HG03439 (cell line): Measurements from ENCODE around the gene ATP1A2.

Experiments
- ATAC-seq: cut with Tn5 transposase; IDR thresholded peaks from one replicate; pipeline ENCODE4 v1.9.1; 2021; ENCODE audit warnings: mild to moderate bottlenecking, moderate library complexity; ENCODE audit not compliant: unreplicated experiment

The ATP1A2 gene

GRCh38 chr1:160168609-160169369 lies 53.2 kb downstream of the ATP1A2 start:
- no peak for ATAC-seq

- no peak for ATAC-seq
Measured at GRCh38 chr1:160169553-160170399, 54.2 kb downstream of the ATP1A2 start.

GRCh38 chr1:160171354-160171753 lies 55.8 kb downstream of the ATP1A2 start:
- ATAC-seq: no peak

- ATAC-seq: no peak
Measured at GRCh38 chr1:160171980-160172379, 56.4 kb downstream of the ATP1A2 start.

- no peak for ATAC-seq
Measured at GRCh38 chr1:160177231-160177630, 61.7 kb downstream of the ATP1A2 start.

- no peak for ATAC-seq
Measured at GRCh38 chr1:160177667-160178066, 62.1 kb downstream of the ATP1A2 start.

GRCh38 chr1:160178731-160179130 lies 63.2 kb downstream of the ATP1A2 start:
- ATAC-seq: no peak

GRCh38 chr1:160179336-160179735 lies 63.8 kb downstream of the ATP1A2 start:
- ATAC-seq: no peak

- no peak for ATAC-seq
Measured at GRCh38 chr1:160186246-160186645, 70.7 kb downstream of the ATP1A2 start.

- no peak for ATAC-seq
Measured at GRCh38 chr1:160186729-160187128, 71.2 kb downstream of the ATP1A2 start.

- no peak for ATAC-seq
Measured at GRCh38 chr1:160187407-160187806, 71.8 kb downstream of the ATP1A2 start.

- no peak for ATAC-seq
Measured at GRCh38 chr1:160188341-160188740, 72.8 kb downstream of the ATP1A2 start.

- ATAC-seq: no peak
Measured at GRCh38 chr1:160189649-160190625, 74.4 kb downstream of the ATP1A2 start, which contains the start of gene CASQ1. CASQ1 (plus strand) TSS chr1:160190575; CDS start chr1:160190752, 177 bp downstream.

- no peak for ATAC-seq
Measured at GRCh38 chr1:160191756-160192155, 76.2 kb downstream of the ATP1A2 start.

GRCh38 chr1:160192234-160192633 lies 76.7 kb downstream of the ATP1A2 start:
- no peak for ATAC-seq
